Measurements from ENCODE around the gene HLF.

- TF ChIP-seq YY1 (IDR thresholded peaks at IDR 0.05; ENCODE audit: low read depth) (no peak), REST (IDR thresholded peaks at IDR 0.05; ENCODE audit: low read depth) (no peak), RAD21 (IDR thresholded peaks at IDR 0.05; ENCODE audit: low read depth) (no peak), USF1 (IDR thresholded peaks at IDR 0.05) (no peak), EGR1 (IDR thresholded peaks at IDR 0.05) (no peak), FOXM1 (IDR thresholded peaks at IDR 0.05; ENCODE audit: borderline replicate concordance, low read depth) (no peak), CEBPB (IDR thresholded peaks at IDR 0.05) (no peak)
These were observed 52.5 kb downstream of the HLF start for GRCh38 chr17:55317284-55317683.
